Endometrial microvascular endothelial cells (primary cell): ENCODE results near the gene IER3IP1. TPM values are rescaled to one million over a fixed set of nuclear protein-coding genes. Genes with fewer than 3 reads are reported as not detected.
"Not testable (repeated sequence)": the region's sequence is repeated elsewhere in the genome, so short reads cannot be mapped to it uniquely, and the experiment has no call there.

Source experiments
- in situ Hi-C: cut with HindIII; loops from 2 replicates; pipeline ENCODE4 v1.10.0; 2017; ENCODE audit warnings: low sequenced_read_pairs, low pct_unique_long_range_greater_than_20kb; ENCODE audit errors: inconsistent ontology term
- total RNA-seq: library from RNA; depleted of rRNA; stranded (reverse); fragments of >200 nt; gene quantifications from one replicate; pipeline ENCODE4 v1.2.3, GENCODE V29; 2015; ENCODE audit errors: inconsistent ontology term

IER3IP1 gene, protein sequence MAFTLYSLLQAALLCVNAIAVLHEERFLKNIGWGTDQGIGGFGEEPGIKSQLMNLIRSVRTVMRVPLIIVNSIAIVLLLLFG
- 17.6 TPM for total RNA-seq

DNA sequence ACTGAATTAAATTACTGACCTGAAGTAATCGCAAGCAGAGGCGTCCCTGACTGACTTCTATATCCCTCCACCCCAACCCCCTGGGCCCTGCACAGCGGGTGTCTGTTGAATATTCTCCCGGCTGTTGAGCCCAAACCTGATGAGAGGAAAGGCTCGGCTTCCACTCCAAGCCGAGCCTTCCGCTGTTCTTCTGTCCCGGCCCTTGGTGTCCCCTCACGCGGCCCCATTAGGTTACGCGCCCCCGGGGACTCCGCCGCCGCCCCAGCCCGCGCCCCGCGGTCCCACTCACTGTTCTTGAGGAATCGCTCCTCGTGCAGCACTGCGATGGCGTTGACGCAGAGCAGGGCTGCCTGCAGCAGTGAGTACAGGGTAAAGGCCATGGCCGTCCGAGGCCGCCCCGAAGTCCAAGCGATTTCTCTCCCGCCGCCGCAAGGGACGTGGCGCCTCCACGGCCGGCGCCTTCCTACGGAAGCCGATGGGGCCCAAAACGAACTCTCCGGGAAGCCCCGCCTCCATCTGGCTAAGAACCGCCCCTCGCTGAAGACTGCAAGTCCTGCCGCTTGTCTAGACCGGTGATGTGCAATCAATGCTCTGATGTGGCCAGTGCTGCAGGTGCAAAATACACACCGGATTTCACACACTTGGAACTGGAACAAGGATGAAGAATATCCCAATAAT is at the start of gene IER3IP1:
Gene IER3IP1 (minus strand): TSS at position 467 of the 678 bp plus-strand sequence. CDS start 87 bp downstream, at position 380.
- in situ Hi-C loops, result no loop called here

DNA sequence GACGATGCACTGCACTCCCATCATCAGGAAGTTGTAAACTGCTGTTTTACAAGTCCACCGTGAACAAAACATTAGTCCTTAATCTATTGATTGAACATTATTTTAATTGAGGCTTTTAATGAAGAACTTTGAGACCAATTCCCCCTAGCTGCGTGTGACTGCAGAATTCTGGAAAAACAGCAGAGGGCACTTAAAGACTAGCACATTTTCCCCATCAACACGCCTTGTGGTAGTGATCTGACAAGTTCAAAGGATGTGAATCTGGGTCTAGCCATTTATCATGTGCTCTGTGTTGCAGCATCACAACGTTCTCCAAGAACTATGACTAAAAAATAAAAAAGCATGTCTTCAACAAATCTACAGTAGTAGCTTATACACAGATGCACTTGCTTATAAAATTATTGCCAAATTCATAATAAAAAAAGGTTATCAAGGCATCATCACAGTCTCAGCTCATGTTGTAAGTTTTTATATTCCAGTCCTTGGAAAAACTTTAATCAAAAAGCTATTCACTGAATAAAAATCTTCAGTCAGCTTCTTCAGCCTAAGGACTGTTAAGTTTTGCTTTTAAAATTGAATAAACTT is 39.5 kb upstream of the IER3IP1 start:
- in situ Hi-C loops, result no loop called here

GRCh38 chr18:47209171-47209570 is 33.0 kb upstream of the IER3IP1 start:
- in situ Hi-C loops, result no loop called here

DNA sequence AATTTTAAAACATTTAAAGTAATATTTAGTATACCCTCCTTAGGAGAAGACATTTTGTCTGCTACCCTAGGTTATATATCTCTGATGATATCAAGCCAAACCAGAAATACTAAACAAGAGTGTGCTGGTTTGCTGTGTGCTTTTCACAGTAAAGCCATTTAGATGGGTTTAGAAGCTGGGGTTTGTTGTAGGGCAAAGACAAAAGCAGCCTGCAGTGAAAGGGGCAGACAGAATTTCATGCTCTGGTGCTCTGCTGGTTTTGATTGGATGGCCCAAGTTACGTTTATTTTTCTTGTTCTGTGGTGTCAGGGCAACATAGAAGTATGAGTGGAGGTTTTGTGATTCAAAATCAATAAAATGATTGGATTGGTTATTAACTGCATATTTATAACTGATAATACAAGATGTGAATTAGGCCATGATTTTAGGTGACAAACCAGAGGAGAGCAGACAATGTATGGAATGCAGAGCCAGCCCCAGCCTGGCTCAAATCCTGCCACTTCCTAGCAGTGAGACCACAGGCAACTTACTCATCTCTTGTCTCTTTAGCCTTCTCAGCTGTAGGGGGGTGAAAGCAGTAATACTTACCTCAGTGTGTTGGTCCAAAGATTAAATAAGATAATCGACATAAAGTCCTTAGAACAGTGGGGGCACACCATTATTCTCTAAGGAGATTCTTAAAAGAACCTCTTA is 30.9 kb upstream of the IER3IP1 start:
- in situ Hi-C loops, result no loop called here

- in situ Hi-C loops, result no loop called here
Observed at GRCh38 chr18:47204908-47205522, 28.9 kb upstream of the IER3IP1 start.

GRCh38 chr18:47203626-47204464 is 27.7 kb upstream of the IER3IP1 start:
- in situ Hi-C loops, result no loop called here

GRCh38 chr18:47195961-47196360 is 19.8 kb upstream of the IER3IP1 start:
- in situ Hi-C loops, result not testable (repeated sequence)

- in situ Hi-C loops, result no loop called here
Observed at GRCh38 chr18:47191961-47192360, 15.8 kb upstream of the IER3IP1 start.

- in situ Hi-C loops, result no loop called here
Observed at GRCh38 chr18:47187721-47188120, 11.6 kb upstream of the IER3IP1 start.

DNA sequence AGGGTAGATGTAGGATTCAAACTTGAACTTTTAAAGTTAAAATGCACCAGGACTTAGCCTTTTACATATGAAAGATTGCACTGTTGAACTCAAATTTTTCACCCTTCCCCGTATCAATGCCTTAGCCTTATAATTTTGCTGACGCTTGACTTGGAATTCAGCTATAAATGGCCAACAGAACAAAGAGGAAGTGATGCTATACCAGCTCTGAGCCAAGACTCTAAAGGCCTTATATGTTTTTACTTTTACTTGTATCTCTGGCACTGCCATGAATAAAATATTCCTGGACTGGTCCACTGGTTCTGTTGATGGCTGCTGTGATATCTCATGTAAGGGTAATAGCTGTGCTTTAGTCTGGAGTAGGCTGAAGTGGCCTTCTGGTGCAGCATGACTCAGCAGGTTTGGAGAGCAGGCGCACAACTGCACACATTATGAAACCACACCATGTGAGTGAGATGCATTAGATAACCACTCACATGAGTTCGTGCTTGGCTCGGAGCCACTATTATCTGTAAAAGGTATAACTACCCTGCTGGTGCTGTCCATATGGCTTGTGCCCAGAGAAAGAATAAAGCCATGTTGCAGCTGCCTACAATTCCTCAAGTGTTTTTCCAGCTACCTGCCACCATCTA is 8.4 kb upstream of the IER3IP1 start:
- in situ Hi-C loops, result no loop called here

DNA sequence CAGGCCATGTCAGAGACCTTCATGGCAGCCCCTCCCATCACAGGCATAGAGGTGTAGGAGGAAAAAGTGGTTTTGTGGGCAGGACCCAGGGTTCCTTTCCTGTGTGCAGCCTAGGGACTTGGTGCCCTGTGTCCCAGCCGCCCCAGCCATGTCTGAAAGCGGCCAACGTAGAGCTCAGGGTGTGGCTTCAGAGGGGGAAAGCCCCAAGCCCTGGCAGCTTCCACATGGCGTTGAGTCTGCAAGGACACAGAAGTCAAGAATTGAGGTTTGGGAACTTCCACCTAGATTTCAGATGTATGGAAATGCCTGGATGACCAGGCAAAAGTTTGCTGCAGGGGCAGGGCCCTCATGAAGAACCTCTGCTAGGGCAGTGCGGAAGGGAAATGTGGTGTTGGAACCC is 6.0 kb upstream of the IER3IP1 start:
- in situ Hi-C loops, result not testable (repeated sequence)

DNA sequence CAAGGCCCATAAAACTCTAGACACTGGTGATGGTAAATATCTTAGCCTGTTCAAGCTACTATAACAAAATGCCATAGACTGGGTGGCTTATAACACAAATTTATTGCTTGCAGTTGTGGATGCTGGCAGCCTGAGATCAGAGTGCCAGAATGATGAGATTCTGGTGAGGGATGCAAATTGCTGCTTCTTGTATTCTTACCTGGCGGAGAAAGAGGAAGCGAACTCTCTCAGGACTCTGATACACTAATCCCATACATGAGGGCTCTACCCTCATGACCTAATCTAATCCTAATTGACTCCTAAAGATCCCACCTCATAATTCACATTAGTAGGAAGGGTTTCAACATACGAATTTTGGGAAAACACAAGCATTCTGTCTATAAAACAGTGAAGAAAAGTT is 4.6 kb upstream of the IER3IP1 start:
- in situ Hi-C loops, result no loop called here

DNA sequence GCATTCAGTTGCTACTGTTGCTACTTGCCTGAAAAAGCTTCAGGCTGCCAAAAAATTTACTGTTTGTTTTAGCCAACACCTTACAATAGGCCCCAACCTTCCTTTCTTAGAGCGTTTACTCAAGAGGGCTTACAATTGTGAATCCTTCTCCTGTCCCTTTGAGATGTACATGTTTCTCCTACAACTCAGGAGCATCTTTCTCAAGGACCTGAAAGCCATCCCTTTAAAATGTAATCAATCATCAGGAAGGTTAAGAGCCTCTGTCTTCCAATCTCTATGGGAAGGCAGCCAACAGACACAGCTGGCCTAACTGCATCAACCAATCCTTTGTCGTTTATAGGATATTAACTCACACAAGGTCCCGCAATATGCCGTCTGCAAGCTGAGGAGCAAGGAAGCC is 3.4 kb upstream of the IER3IP1 start:
- in situ Hi-C loops, result no loop called here

GRCh38 chr18:47175283-47175897 is 774 bp downstream of the IER3IP1 start:
- in situ Hi-C loops, result no loop called here

DNA sequence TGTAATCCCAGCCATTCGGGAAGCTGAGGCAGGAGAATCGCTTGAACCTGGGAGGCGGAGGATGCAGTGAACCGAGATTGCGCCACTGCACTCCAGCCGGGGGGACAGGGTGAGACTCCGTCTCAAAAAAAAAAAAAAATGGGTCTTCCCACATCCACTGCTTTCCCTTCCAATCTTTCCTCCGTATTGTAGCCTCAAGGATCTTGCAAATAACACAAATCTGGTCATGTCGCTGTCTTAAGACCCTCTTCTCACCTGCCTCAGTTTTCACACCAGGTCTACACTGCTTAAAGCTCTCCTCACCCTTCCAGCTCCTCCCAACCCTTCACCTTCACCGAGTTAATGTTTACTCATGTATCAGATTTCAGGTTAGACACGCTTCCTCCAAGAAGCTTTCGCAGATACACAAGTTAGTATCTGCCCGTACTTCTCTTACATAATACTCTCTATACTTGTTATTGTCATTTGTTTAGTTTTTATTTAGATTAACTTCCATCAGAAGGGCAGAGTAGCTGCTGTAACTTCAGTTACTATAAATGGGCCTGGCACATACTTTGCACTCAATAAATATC is 1.5 kb downstream of the IER3IP1 start:
- in situ Hi-C loops, result no loop called here

DNA sequence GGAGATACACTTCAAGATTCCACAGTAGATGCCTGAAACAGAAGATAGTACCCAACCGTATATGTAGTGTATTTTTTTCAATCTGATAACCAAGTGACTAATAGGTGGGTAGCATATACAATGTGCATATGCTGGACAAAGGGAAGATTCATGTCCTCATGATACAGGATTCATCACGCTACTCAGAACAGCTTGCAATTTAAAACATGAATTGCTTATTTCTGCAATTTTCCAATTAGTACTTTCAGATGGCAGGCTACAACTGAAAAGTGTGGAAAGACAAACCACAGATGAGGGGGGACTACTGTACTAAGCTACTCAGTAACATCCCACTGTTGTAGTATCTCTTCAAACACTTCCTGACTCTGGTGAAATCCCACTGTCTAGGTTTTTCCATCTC is 3.7 kb downstream of the IER3IP1 start:
- in situ Hi-C loops, result no loop called here

DNA sequence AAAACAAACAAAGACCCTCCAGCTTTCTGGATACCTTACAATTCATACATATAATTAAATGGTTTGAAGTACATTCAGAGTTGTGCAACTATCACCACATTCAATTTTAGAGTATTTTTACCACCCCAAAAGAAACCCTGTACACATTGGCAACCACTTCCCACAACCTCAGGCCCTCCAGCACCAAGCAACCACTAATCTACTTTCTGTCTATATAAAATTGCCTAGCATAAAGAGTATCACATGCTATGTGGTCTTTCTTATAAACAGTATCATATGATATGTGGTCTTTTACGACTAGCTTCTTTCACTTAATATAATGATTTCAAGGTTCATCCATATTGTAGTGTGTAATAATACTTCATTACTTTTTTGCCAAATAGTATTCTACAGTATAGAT is 7.3 kb downstream of the IER3IP1 start:
- in situ Hi-C loops, result no loop called here

- in situ Hi-C loops, result no loop called here
Observed at GRCh38 chr18:47168509-47168908, 7.7 kb downstream of the IER3IP1 start.
